Adipocyte (in vitro differentiated cells): ENCODE measurements around the gene RIMS1.

ENCODE experiments used
- DNase-seq: peaks from one replicate; pipeline ENCODE4 v3.0.0-alpha.2; 2015; ENCODE audit warnings: low read depth
- H3K27me3 ChIP-seq: replicated peaks from 2 replicates; pipeline ENCODE4 v1.7.0; 2013; ENCODE audit warnings: mild to moderate bottlenecking, low read length, moderate library complexity; ENCODE audit not compliant: control insufficient read depth, insufficient read depth
- H3K36me3 ChIP-seq: 2 replicates; pipeline ENCODE4 v1.7.0; 2013; ENCODE audit warnings: low read length, mild to moderate bottlenecking, moderate library complexity; ENCODE audit not compliant: control insufficient read depth, insufficient read depth, severe bottlenecking
- H3K4me1 ChIP-seq: 2 replicates; pipeline ENCODE4 v1.7.0; 2013; ENCODE audit warnings: mild to moderate bottlenecking, low read length, moderate library complexity; ENCODE audit not compliant: control insufficient read depth, insufficient read depth
- H3K4me3 ChIP-seq: 2 replicates; pipeline ENCODE4 v1.7.0; 2013; ENCODE audit warnings: mild to moderate bottlenecking, low read length, moderate library complexity
- H3K9ac ChIP-seq: 2 replicates; pipeline ENCODE4 v1.7.0; 2013; ENCODE audit warnings: mild to moderate bottlenecking, low read length, moderate library complexity
- H3K9me3 ChIP-seq: 2 replicates; pipeline ENCODE4 v1.7.0; 2013; ENCODE audit warnings: mild to moderate bottlenecking, low read length, moderate library complexity; ENCODE audit not compliant: control insufficient read depth

RIMS1 gene

DNA sequence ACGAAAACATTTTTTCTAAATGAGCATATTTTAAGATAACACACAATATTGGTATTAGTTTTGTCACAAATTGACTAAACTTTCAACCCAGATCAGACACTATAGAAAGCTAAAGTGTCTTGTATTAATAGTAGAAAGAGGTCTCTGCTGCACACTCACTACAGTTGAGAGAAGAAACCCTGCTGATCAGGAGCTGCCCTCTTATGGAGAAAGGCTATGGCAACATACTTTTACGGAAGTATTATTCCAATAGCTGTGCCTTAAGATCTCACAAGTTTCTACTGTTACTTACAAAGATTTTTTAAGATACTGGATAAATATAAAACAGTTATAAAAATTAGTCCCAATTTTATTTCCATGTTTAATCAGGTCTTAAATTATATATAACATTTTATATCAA lies 155.7 kb downstream of the RIMS1 start:
- no peaks in the 10 kb centered on the region for H3K27me3 ChIP-seq

GRCh38 chr6:72048080-72048479 lies 161.7 kb downstream of the RIMS1 start:
- Histone ChIP-seq H3K9ac (no peak overlapping the region), H3K27me3 (no peaks in the 10 kb centered on the region), H3K36me3 (no peaks in the 10 kb centered on the region), H3K4me1 (peaks cover 18% of the 10 kb centered on the region), H3K4me3 (no peak overlapping the region), H3K9me3 (no peaks in the 10 kb centered on the region)
- DNase-seq: peak; percentile 56

More for the DNA sequence above, 155.7 kb downstream of the RIMS1 start:
- no peak overlapping the region for H3K9ac ChIP-seq
- no peak for DNase-seq
- H3K36me3 ChIP-seq: no peaks in the 10 kb centered on the region
- no peaks in the 10 kb centered on the region for H3K4me1 ChIP-seq
- H3K4me3 ChIP-seq: no peak overlapping the region
- H3K9me3 ChIP-seq: no peaks in the 10 kb centered on the region

DNA sequence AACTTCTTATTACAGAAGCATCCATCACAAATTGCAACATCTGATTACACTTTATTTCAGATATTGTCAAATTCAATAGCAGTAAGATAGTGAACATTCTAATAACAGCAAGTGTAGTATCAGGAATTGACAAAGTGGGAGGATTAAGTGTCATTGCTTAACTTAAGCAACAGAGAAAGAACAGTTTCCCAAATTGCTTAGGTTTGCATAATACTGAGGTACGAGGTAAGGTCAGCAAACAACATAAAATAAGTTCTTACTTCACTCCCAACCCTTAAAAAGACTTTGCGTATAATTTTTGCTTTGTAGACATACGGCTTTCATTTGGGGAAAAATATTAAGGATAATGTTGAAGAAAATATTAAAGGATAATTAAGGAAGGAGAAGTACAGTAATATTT lies 163.0 kb downstream of the RIMS1 start:
- H3K36me3 ChIP-seq: no peaks in the 10 kb centered on the region
- no peaks in the 10 kb centered on the region for H3K27me3 ChIP-seq
- H3K4me1 ChIP-seq: peaks cover 18% of the 10 kb centered on the region
- H3K9me3 ChIP-seq: no peaks in the 10 kb centered on the region
- H3K9ac ChIP-seq: no peak overlapping the region
- no peak overlapping the region for H3K4me3 ChIP-seq
- no peak for DNase-seq

DNA sequence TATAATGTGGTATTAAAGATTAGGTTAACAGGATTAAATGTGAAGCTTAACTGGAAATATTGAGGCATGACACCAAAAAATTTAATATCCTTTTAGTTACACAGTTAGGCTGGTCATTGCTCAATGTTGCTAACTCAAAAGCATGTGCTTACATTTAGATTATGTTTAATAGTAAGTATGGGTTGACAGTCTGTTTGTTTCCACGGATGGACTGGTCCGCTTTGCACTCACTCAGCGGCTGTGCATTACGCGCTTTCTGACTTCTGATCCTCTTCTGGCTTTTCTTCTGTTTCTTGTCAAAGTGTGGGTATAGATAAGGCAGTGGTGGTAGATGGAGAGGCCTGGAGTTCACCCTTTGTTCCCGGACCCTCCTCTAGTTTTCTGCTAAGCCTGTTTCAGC lies 174.9 kb downstream of the RIMS1 start:
- DNase-seq: no peak
- peaks cover 12% of the 10 kb centered on the region for H3K4me1 ChIP-seq
- H3K9ac ChIP-seq: peak overlapping the region; percentile 11
- no peaks in the 10 kb centered on the region for H3K36me3 ChIP-seq
- no peaks in the 10 kb centered on the region for H3K9me3 ChIP-seq
- H3K27me3 ChIP-seq: no peaks in the 10 kb centered on the region
- H3K4me3 ChIP-seq: no peak overlapping the region

DNA sequence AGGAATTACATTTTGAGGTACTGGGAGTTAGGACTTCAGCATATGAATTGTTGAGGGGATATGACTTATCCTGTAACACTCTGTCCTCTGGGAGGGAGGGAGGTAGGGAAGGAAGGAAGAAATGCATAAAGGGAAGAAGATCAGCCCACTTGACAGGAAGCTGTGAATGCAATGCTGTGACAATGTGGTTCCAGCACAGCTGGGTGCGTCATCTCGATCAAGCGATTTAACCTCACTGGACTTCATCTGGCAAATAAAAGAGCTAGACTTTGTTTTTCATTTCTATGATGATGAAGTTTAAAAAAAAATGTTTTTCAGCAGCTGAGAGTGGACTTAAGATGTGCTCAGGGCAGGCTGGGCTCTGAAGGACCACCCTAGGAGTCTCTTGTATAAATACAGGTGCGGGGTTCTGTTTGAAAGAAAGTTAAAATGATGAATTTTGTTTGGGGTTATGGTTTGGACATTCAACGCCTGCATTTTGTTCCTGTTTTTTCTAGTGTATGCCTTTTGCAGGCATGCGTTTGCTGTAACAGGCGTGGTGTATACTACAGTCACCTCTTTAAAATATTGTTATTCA lies 178.1 kb downstream of the RIMS1 start:
- peaks cover 12% of the 10 kb centered on the region for H3K4me1 ChIP-seq
- H3K9me3 ChIP-seq: no peaks in the 10 kb centered on the region
- no peak overlapping the region for H3K4me3 ChIP-seq
- no peak for DNase-seq
- H3K27me3 ChIP-seq: no peaks in the 10 kb centered on the region
- no peak overlapping the region for H3K9ac ChIP-seq
- no peaks in the 10 kb centered on the region for H3K36me3 ChIP-seq

- Histone ChIP-seq H3K9me3 (no peaks in the 10 kb centered on the region), H3K9ac (no peak overlapping the region), H3K4me1 (no peaks in the 10 kb centered on the region), H3K4me3 (no peak overlapping the region), H3K27me3 (no peaks in the 10 kb centered on the region), H3K36me3 (no peaks in the 10 kb centered on the region)
- no peak for DNase-seq
These were observed 191.7 kb downstream of the RIMS1 start for GRCh38 chr6:72078096-72078495.

- Histone ChIP-seq H3K9ac (no peak overlapping the region), H3K9me3 (no peaks in the 10 kb centered on the region), H3K4me1 (peaks cover 8% of the 10 kb centered on the region), H3K4me3 (no peak overlapping the region), H3K36me3 (no peaks in the 10 kb centered on the region), H3K27me3 (no peaks in the 10 kb centered on the region)
- DNase-seq: no peak
These were observed 194.1 kb downstream of the RIMS1 start for GRCh38 chr6:72080260-72080941.

DNA sequence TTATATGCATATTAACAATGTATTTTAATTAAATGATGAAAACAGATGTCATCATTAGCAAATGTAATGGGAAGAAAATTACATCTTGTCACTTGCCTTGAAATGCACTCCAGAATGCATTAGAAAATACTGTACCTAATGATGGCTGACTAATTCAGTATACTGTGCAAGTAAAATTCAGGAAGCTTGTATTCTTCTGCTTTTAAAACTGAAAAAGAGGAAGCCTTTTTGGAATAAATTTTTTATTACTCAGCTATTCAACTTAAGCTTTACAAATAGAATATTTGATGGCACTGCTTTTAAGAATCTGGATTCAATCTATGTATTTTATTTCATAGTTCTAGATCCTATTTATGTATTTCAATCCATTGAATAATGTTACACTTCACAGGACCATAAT lies 195.5 kb downstream of the RIMS1 start:
- H3K4me1 ChIP-seq: peaks cover 8% of the 10 kb centered on the region
- no peaks in the 10 kb centered on the region for H3K27me3 ChIP-seq
- H3K4me3 ChIP-seq: no peak overlapping the region
- H3K9ac ChIP-seq: no peak overlapping the region
- no peaks in the 10 kb centered on the region for H3K9me3 ChIP-seq
- no peaks in the 10 kb centered on the region for H3K36me3 ChIP-seq
- no peak for DNase-seq

DNA sequence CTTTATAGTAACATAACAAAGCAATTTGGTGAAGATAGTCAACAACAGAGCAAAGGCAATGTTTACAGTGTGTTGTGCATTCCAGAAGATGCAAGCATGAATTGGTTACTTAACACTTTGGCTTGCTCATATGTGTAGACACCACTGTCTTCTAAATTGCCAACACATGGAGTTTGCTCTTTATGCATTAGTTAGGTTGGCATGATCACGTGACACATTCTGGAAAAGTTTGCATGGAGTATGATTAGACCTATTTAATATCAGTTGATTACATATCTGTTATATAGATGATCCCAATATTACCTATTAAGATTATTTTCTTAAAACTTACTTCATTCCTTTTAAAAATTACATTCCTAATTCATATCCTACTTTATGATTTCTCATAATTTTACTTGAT lies 197.6 kb downstream of the RIMS1 start:
- peaks cover 8% of the 10 kb centered on the region for H3K4me1 ChIP-seq
- no peak overlapping the region for H3K4me3 ChIP-seq
- H3K27me3 ChIP-seq: no peaks in the 10 kb centered on the region
- H3K9ac ChIP-seq: no peak overlapping the region
- no peaks in the 10 kb centered on the region for H3K36me3 ChIP-seq
- DNase-seq: no peak
- no peaks in the 10 kb centered on the region for H3K9me3 ChIP-seq

GRCh38 chr6:72084992-72085569 lies 198.7 kb downstream of the RIMS1 start:
- H3K36me3 ChIP-seq: no peaks in the 10 kb centered on the region
- H3K27me3 ChIP-seq: no peaks in the 10 kb centered on the region
- H3K9me3 ChIP-seq: no peaks in the 10 kb centered on the region
- peaks cover 8% of the 10 kb centered on the region for H3K4me1 ChIP-seq
- DNase-seq: peak; percentile 76
- no peak overlapping the region for H3K9ac ChIP-seq
- no peak overlapping the region for H3K4me3 ChIP-seq

DNA sequence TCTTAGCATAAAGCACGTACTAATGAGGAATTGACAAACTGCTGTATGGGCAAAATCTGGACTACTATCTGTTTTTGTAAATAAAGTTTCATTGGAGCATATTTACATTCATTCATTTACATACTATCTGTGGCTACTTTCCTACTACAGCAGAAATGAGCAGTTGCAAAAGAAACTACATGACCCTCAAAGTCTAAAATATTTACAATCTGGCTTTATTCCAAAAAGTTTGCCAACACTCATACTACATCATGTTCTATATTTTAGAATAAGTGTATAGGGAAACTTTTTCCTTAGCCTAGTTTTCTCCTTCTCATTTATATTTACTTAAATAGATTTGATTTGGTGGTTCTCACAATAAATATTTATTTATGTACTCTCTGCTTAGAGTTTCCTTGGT lies 208.2 kb downstream of the RIMS1 start:
- H3K4me1 ChIP-seq: no peaks in the 10 kb centered on the region
- H3K9ac ChIP-seq: no peak overlapping the region
- no peaks in the 10 kb centered on the region for H3K27me3 ChIP-seq
- DNase-seq: peak; percentile 30
- no peak overlapping the region for H3K4me3 ChIP-seq
- H3K36me3 ChIP-seq: no peaks in the 10 kb centered on the region
- no peaks in the 10 kb centered on the region for H3K9me3 ChIP-seq
